B cell (primary cell): ENCODE data around the gene CPT2. TPM values are rescaled to one million over a fixed set of nuclear protein-coding genes. Genes with fewer than 3 reads are reported as not detected.

Source experiments
- ATAC-seq: fragments of 200-7000 bp; cut with Tn5 transposase; one replicate; pipeline ENCODE4 v1.10.0; 2021; ENCODE audit warnings: low read depth, mild to moderate bottlenecking, moderate number of reproducible peaks, moderate library complexity
- CTCF ChIA-PET: fragments of 350-600 bp; sonication (Branson Sonifier 250); formaldehyde crosslinking; loops from one replicate; lab custom pipeline; 2021; ENCODE audit warnings: antibody characterized with exemption, inconsistent platforms; lab: Charles Lee
- POLR2A ChIA-PET: fragments of 350-600 bp; sonication (Branson Sonifier 250); formaldehyde crosslinking; loops from one replicate; lab custom pipeline; 2021; ENCODE audit warnings: antibody characterized with exemption; lab: Charles Lee
- DNase-seq: peaks from one replicate; pipeline ENCODE4 v3.0.0; 2013
- H2AFZ ChIP-seq: 2 replicates; pipeline ENCODE4 v1.6.1; 2012; ENCODE audit warnings: mild to moderate bottlenecking, low read depth, low read length; ENCODE audit not compliant: insufficient read depth, poor library complexity, severe bottlenecking
- H3K27ac ChIP-seq, 2 donors: 1 replicate in 1 of 2; 2 replicates in 1 of 2; pipeline ENCODE4 v1.5.1; 2012 to 2013; ENCODE audit warnings: low read length in 2 of 2, mild to moderate bottlenecking in 2 of 2, moderate library complexity in 1 of 2
- H3K27me3 ChIP-seq, 4 experiments: fragments of 200-600 bp in 1 of 4; sonication (generic) in 1 of 4; replicated peaks in 1 of 4; 1 replicate in 2 of 4; 2 replicates in 2 of 4; pipeline versions ENCODE4 v1.6.1 to v1.7.0; 2013 to 2016; ENCODE audit warnings: low read length in 3 of 4, mild to moderate bottlenecking in 2 of 4, mixed read lengths in 1 of 4, moderate library complexity in 1 of 4; ENCODE audit not compliant: insufficient read depth in 4 of 4, control insufficient read depth in 3 of 4; ENCODE audit errors: control extremely low read depth in 1 of 4
- H3K36me3 ChIP-seq, 2 experiments: replicated peaks in 1 of 2; 1 replicate in 1 of 2; 2 replicates in 1 of 2; pipeline versions ENCODE4 v1.6.1 to v1.7.1; 2013; ENCODE audit warnings: low read length in 1 of 2; ENCODE audit not compliant: insufficient read depth in 2 of 2, control insufficient read depth in 1 of 2; ENCODE audit errors: control extremely low read depth in 1 of 2, extremely low read depth in 1 of 2
- H3K4me1 ChIP-seq, 2 donors: fragments of 200-600 bp in 1 of 2; sonication (generic) in 1 of 2; 1 replicate in 1 of 2; 2 replicates in 1 of 2; pipeline versions ENCODE4 v1.5.1 to v1.6.1; 2013 to 2017; ENCODE audit warnings: low read length in 2 of 2; ENCODE audit not compliant: control insufficient read depth in 2 of 2, insufficient read depth in 2 of 2
- H3K4me2 ChIP-seq: replicated peaks from 2 replicates; pipeline ENCODE3; 2012; ENCODE audit warnings: mild to moderate bottlenecking, low read depth, low read length; ENCODE audit not compliant: poor library complexity, severe bottlenecking
- H3K4me3 ChIP-seq, 5 experiments: fragments of 200-600 bp in 1 of 5; sonication (generic) in 1 of 5; 1 replicate in 3 of 5; 2 replicates in 2 of 5; pipeline versions ENCODE4 v1.5.1 to v1.7.0; 2011 to 2016; ENCODE audit warnings: low read length in 4 of 5, mild to moderate bottlenecking in 4 of 5, low read depth in 2 of 5, control low read depth in 1 of 5, moderate library complexity in 1 of 5; ENCODE audit not compliant: insufficient read depth in 1 of 5; ENCODE audit errors: control extremely low read depth in 1 of 5, extremely low read depth in 1 of 5
- H3K79me2 ChIP-seq: fragments of 200-600 bp; sonication (generic); one replicate; pipeline ENCODE4 v1.6.0; 2016; ENCODE audit warnings: low read length; ENCODE audit not compliant: control insufficient read depth, insufficient read depth
- H3K9ac ChIP-seq: fragments of 200-600 bp; sonication (generic); 2 replicates; pipeline ENCODE4 v1.6.1; 2017; ENCODE audit warnings: mild to moderate bottlenecking, low read length, moderate library complexity
- H3K9me3 ChIP-seq, 3 donors: one replicate each; pipeline versions ENCODE4 v1.6.1 to v1.7.1; 2013; ENCODE audit warnings: low read length in 2 of 3; ENCODE audit not compliant: control insufficient read depth in 2 of 3, insufficient read depth in 1 of 3; ENCODE audit errors: control extremely low read depth in 1 of 3
- H4K20me1 ChIP-seq: 2 replicates; pipeline ENCODE4 v1.6.0; 2012; ENCODE audit warnings: mild to moderate bottlenecking, low read length; ENCODE audit not compliant: insufficient read depth, control insufficient read depth, poor library complexity, severe bottlenecking
- H3K27ac Mint-ChIP-seq: one replicate; pipeline ENCODE4 v1.8.0; 2021; ENCODE audit warnings: mixed read lengths
- H3K27me3 Mint-ChIP-seq: one replicate; pipeline ENCODE4 v1.8.0; 2021; ENCODE audit warnings: mixed read lengths
- H3K4me1 Mint-ChIP-seq: one replicate; pipeline ENCODE4 v1.8.0; 2021; ENCODE audit warnings: mixed read lengths
- H3K4me3 Mint-ChIP-seq: one replicate; pipeline ENCODE4 v1.8.0; 2021; ENCODE audit warnings: mixed read lengths
- H3K9me3 Mint-ChIP-seq: one replicate; pipeline ENCODE4 v1.8.0; 2022; ENCODE audit warnings: mixed read lengths; ENCODE audit not compliant: insufficient read depth
- CTCF ChIP-seq: fragments of 200-600 bp; IDR thresholded peaks from one replicate; pipeline ENCODE4 v1.8.0; 2022; ENCODE audit warnings: antibody characterized with exemption, mild to moderate bottlenecking
- EZH2 ChIP-seq: IDR thresholded peaks from 2 replicates; pipeline ENCODE4 v1.6.1; 2012; ENCODE audit warnings: borderline replicate concordance, low read depth, mild to moderate bottlenecking, moderate library complexity, low read length; ENCODE audit not compliant: insufficient read depth, poor library complexity, severe bottlenecking
- WGBS: methylation state at CpG from one replicate; pipeline ENCODE4 v1.1.5; 2013; ENCODE audit warnings: missing lambda C conversion rate; ENCODE audit not compliant: insufficient coverage; 5-methylcytosine and 5-hydroxymethylcytosine counted together
- intact Hi-C: fragments of 100-400 bp; cut with micrococcal nuclease; formaldehyde crosslinking; loops from one replicate; pipeline ENCODE4 v1.10.0; 2022
- polyA plus RNA-seq: library from polyadenylated mRNA; depleted of rRNA; stranded (reverse); fragments of >200 nt; gene quantifications from 2 replicates; pipeline ENCODE4 v1.2.3, GENCODE V29; 2012
- total RNA-seq, 2 donors: library from RNA; stranded (reverse); fragments of 120-200 nt in 1 of 2; gene quantifications; 1 replicate in 1 of 2; 2 replicates in 1 of 2; pipeline versions ENCODE4 v1.2.3 to v1.2.4, GENCODE V29; 2013 to 2022

CPT2 gene
- total and polyA plus RNA-seq, 2 donors (not counting 1 experiment from before 2014, with no cell fraction given), result 6.3 to 19.8 TPM

GRCh38 chr1:53256511-53257453 lies 60.2 kb downstream of the CPT2 start:
- no peak for DNase-seq
- H3K9ac ChIP-seq, result no peak overlapping the region
- H3K27me3 ChIP-seq, result no peaks in the 10 kb centered on the region
- peaks cover 0 to 3% of the 10 kb centered on the region in 2 experiments for H3K36me3 ChIP-seq
- no peak overlapping the region for H2AFZ ChIP-seq
- H3K27ac Mint-ChIP-seq, result no peak overlapping the region
- H3K4me2 ChIP-seq, result no peak overlapping the region
- CTCF ChIA-PET, result interaction anchor here (1.2 kb wide), 1 partner anchor 22 kb away, joined by 3 read pairs; no protein-coding TSS in a partner anchor
- H3K27me3 Mint-ChIP-seq, result no peaks in the 10 kb centered on the region
- H4K20me1 ChIP-seq, result no peaks in the 10 kb centered on the region
- H3K9me3 ChIP-seq, result no peaks in the 10 kb centered on the region
- H3K4me1 ChIP-seq, result peaks cover 5 to 15% of the 10 kb centered on the region in 2 donors
- H3K4me1 Mint-ChIP-seq, result peaks cover 11% of the 10 kb centered on the region
- no peaks in the 10 kb centered on the region for H3K9me3 Mint-ChIP-seq
- no peaks in the 10 kb centered on the region for H3K79me2 ChIP-seq
- TF ChIP-seq EZH2 (no peak), CTCF (no peak)
- H3K27ac ChIP-seq, result no peak overlapping the region
- WGBS, result 97% methylated on average over 6 of the region's 11 CpGs
- ATAC-seq, result no peak
- no peak overlapping the region for H3K4me3 ChIP-seq
- no peak overlapping the region for H3K4me3 Mint-ChIP-seq
- POLR2A ChIA-PET, result no interaction called here
- intact Hi-C loops, result no loop called here

GRCh38 chr1:53257454-53258081 lies 60.9 kb downstream of the CPT2 start:
- Mint-ChIP-seq H3K4me3 (no peak overlapping the region), H3K27ac (no peak overlapping the region), H3K9me3 (no peaks in the 10 kb centered on the region), H3K4me1 (peaks cover 11% of the 10 kb centered on the region), H3K27me3 (no peaks in the 10 kb centered on the region)
- Histone ChIP-seq H3K27me3 (no peaks in the 10 kb centered on the region), H3K9ac (no peak overlapping the region), H3K4me2 (no peak overlapping the region), H3K4me1 (peaks cover 5 to 15% of the 10 kb centered on the region in 2 donors), H3K79me2 (no peaks in the 10 kb centered on the region), H3K9me3 (no peaks in the 10 kb centered on the region), H3K4me3 (no peak overlapping the region), H3K36me3 (peaks cover 0 to 3% of the 10 kb centered on the region in 2 experiments), H4K20me1 (no peaks in the 10 kb centered on the region), H3K27ac (no peak overlapping the region), H2AFZ (no peak overlapping the region)
- DNase-seq (no peak), ATAC-seq (no peak)
- 100% methylated on average over 2 of the region's 5 CpGs for WGBS
- intact Hi-C loops, result no loop called here
- no peak for TF ChIP-seq CTCF
- no peak for TF ChIP-seq EZH2
- POLR2A ChIA-PET, result no interaction called here
- CTCF ChIA-PET, result interaction anchor here (0.9 kb wide), 1 partner anchor 9 kb away, joined by 4 read pairs; no protein-coding TSS in a partner anchor
